Peyer's patch (tissue), 4 donors: ENCODE measurements around the gene FMO5.

ENCODE experiments used
- CTCF ChIP-seq, 6 experiments: fragments of 450-650 bp in 4 of 6; fragments of 200-600 bp in 2 of 6; sonication (generic) in 1 of 6; IDR thresholded peaks; one replicate each; pipeline ENCODE4 v1.5.1; 2017 to 2019; ENCODE audit warnings: antibody characterized with exemption in 6 of 6, mild to moderate bottlenecking in 3 of 6, moderate library complexity in 1 of 6
- POLR2A ChIP-seq, 2 donors: fragments of 450-650 bp; IDR thresholded peaks; one replicate each; pipeline ENCODE4 v1.5.1; 2017; ENCODE audit warnings: antibody characterized with exemption in 2 of 2, mild to moderate bottlenecking in 2 of 2, moderate library complexity in 2 of 2

DNA sequence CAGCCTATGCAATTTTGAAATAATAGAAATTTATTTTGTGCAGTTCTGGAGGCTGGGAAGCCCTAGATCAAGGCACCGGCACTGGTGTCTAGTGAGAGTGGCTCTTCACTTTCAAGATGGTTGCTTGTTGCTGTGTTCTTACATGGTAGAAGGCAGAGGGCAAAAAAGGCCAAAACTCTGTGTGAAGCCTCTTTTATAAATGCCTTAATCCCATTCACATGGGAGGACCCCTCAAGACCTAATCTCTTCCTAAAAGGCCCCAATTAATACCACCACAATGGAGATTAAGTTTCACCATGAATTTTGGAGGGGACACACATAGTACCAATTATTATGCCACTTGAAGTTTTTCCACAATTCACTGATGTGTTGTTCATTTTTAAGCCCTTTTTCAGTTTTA is 73.9 kb downstream of the FMO5 start:
- TF ChIP-seq CTCF (IDR thresholded peaks at IDR 0.05) (no peak), POLR2A (IDR thresholded peaks at IDR 0.05) (no peak)
